NCI-H82 treated with DMSO at 0.1 percent for 48 hours (cell line): ENCODE data around the gene BMPR1A.
"Not testable (repeated sequence)": the region's sequence is repeated elsewhere in the genome, so short reads cannot be mapped to it uniquely, and the experiment has no call there.

Source experiments
- DNase-seq: peaks from one replicate; lab custom pipeline; 2025; ENCODE audit not compliant: unreplicated experiment; lab: John Stamatoyannopoulos, UW

Gene BMPR1A

GRCh38 chr10:86729677-86730076, 26.7 kb upstream of the BMPR1A start:
- DNase-seq = no peak

GRCh38 chr10:86730227-86730626, 26.2 kb upstream of the BMPR1A start:
- no peak for DNase-seq

- no peak for DNase-seq
Measured at GRCh38 chr10:86732771-86733170, 23.6 kb upstream of the BMPR1A start.

GRCh38 chr10:86733260-86733671, 23.2 kb upstream of the BMPR1A start:
- DNase-seq = no peak

- DNase-seq = no peak
Measured at GRCh38 chr10:86734207-86734988, 22.0 kb upstream of the BMPR1A start.

GRCh38 chr10:86735278-86735677, 21.1 kb upstream of the BMPR1A start:
- not testable (repeated sequence) for DNase-seq

GRCh38 chr10:86742230-86742629, 14.2 kb upstream of the BMPR1A start:
- no peak for DNase-seq

- no peak for DNase-seq
Measured at GRCh38 chr10:86744067-86744725, 12.2 kb upstream of the BMPR1A start.

- no peak for DNase-seq
Measured at GRCh38 chr10:86747796-86748581, 8.4 kb upstream of the BMPR1A start.

GRCh38 chr10:86749854-86750253, 6.6 kb upstream of the BMPR1A start:
- DNase-seq = no peak

GRCh38 chr10:86751477-86751876, 4.9 kb upstream of the BMPR1A start:
- DNase-seq = no peak

GRCh38 chr10:86752311-86752710, 4.1 kb upstream of the BMPR1A start:
- DNase-seq = no peak

GRCh38 chr10:86753051-86753450, 3.4 kb upstream of the BMPR1A start:
- no peak for DNase-seq

- no peak for DNase-seq
Measured at GRCh38 chr10:86753638-86754434, 2.6 kb upstream of the BMPR1A start.

- no peak for DNase-seq
Measured at GRCh38 chr10:86755454-86755739, 1.0 kb upstream of the BMPR1A start.

GRCh38 chr10:86755740-86756510, 494 bp upstream of the BMPR1A start:
- peak; percentile 67 for DNase-seq

GRCh38 chr10:86757113-86757972, 924 bp downstream of the BMPR1A start:
- DNase-seq = no peak

GRCh38 chr10:86758189-86759072, 2.0 kb downstream of the BMPR1A start:
- DNase-seq = no peak
